Measurements from ENCODE around the gene NHLRC2. TPM values are rescaled to one million over a fixed set of nuclear protein-coding genes. Genes with fewer than 3 reads are reported as not detected.

The NHLRC2 gene
- total and polyA plus RNA-seq, 12 donors: 5.8 to 45.2 (median 24.9) TPM

- no peaks in the 10 kb centered on the region for H3K36me3 ChIP-seq (replicated peaks in 1 of 2)
- 91 to 98% (median 94%) methylated on average over 2 of the region's 2 CpGs for WGBS, 4 donors
Measured at GRCh38 chr10:113846036-113846435, 8.4 kb upstream of the NHLRC2 start.

GRCh38 chr10:113849140-113849803 lies 5.2 kb upstream of the NHLRC2 start:
- DNase-seq: no peak
- Histone ChIP-seq H3K36me3 (replicated peaks in 1 of 2) (no peaks in the 10 kb centered on the region), H3K9me3 (replicated peaks in 1 of 3) (no peaks in the 10 kb centered on the region), H3K27ac (no peak overlapping the region), H3K4me1 (replicated peaks in 1 of 2) (peaks cover 0 to 8% of the 10 kb centered on the region in 2 donors), H3K27me3 (no peaks in the 10 kb centered on the region), H3K4me3 (no peak overlapping the region)
- intact Hi-C loops (cut with DNase I): no loop called here
- TF ChIP-seq, protein P1, sequence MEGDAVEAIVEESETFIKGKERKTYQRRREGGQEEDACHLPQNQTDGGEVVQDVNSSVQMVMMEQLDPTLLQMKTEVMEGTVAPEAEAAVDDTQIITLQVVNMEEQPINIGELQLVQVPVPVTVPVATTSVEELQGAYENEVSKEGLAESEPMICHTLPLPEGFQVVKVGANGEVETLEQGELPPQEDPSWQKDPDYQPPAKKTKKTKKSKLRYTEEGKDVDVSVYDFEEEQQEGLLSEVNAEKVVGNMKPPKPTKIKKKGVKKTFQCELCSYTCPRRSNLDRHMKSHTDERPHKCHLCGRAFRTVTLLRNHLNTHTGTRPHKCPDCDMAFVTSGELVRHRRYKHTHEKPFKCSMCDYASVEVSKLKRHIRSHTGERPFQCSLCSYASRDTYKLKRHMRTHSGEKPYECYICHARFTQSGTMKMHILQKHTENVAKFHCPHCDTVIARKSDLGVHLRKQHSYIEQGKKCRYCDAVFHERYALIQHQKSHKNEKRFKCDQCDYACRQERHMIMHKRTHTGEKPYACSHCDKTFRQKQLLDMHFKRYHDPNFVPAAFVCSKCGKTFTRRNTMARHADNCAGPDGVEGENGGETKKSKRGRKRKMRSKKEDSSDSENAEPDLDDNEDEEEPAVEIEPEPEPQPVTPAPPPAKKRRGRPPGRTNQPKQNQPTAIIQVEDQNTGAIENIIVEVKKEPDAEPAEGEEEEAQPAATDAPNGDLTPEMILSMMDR (IDR thresholded peaks at IDR 0.05): no peak
- no peak for TF ChIP-seq POLR2A (IDR thresholded peaks at IDR 0.05)
- 92 to 98% (median 95%) methylated on average over 5 of the region's 5 CpGs for WGBS, 4 donors

More at GRCh38 chr10:113846036-113846435, 8.4 kb upstream of the NHLRC2 start:
- intact Hi-C loops (cut with DNase I): no loop called here
- no peaks in the 10 kb centered on the region for H3K4me1 ChIP-seq (replicated peaks in 1 of 2)
- H3K4me3 ChIP-seq: no peak overlapping the region
- no peaks in the 10 kb centered on the region for H3K27me3 ChIP-seq
- no peaks in the 10 kb centered on the region for H3K9me3 ChIP-seq (replicated peaks in 1 of 3)
- no peak overlapping the region for H3K27ac ChIP-seq
- TF ChIP-seq POLR2A (IDR thresholded peaks at IDR 0.05): no peak
- TF ChIP-seq, protein P1 (IDR thresholded peaks at IDR 0.05): no peak
- no peak for DNase-seq

GRCh38 chr10:113849946-113850345 lies 4.5 kb upstream of the NHLRC2 start:
- Histone ChIP-seq H3K9me3 (replicated peaks in 1 of 3) (no peaks in the 10 kb centered on the region), H3K36me3 (replicated peaks in 1 of 2) (no peaks in the 10 kb centered on the region), H3K4me3 (no peak overlapping the region), H3K4me1 (replicated peaks in 1 of 2) (peaks cover 0 to 8% of the 10 kb centered on the region in 2 donors), H3K27ac (no peak overlapping the region), H3K27me3 (no peaks in the 10 kb centered on the region)
- 93 to 97% (median 96%) methylated on average over 7 of the region's 7 CpGs for WGBS, 4 donors
- TF ChIP-seq POLR2A (IDR thresholded peaks at IDR 0.05): no peak
- TF ChIP-seq, protein P1 (IDR thresholded peaks at IDR 0.05): no peak
- intact Hi-C loops (cut with DNase I): no loop called here
- no peak for DNase-seq

DNA sequence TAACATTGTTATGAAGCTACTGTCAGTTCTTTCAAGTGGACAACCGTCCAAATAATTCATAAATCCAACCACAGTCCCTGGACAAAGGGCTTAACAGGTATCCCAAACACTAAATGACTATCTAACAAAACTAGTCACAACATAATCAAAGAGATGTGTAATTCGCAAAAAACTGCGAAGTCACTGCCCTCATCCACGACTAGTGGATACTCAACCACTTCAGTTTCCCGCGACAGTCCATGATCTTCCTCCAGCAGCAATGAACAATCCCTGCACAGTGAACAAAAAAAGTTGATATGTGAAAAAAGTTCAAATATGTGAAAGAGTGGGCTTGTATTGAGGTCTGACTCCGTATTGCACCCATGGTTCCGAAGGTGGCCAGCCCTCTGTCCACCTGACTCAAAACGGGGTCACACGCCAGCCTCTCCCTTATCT lies 866 bp upstream of the NHLRC2 start:
- WGBS, 4 donors: 19 to 30% (median 22%) methylated on average over 10 of the region's 10 CpGs
- TF ChIP-seq POLR2A (IDR thresholded peaks at IDR 0.05): no peak
- TF ChIP-seq, protein P1 (IDR thresholded peaks at IDR 0.05): no peak

More for the DNA sequence above, 866 bp upstream of the NHLRC2 start:
- H3K9me3 ChIP-seq (replicated peaks in 1 of 3): no peaks in the 10 kb centered on the region
- intact Hi-C loops (cut with DNase I): no loop called here
- no peak for DNase-seq
- peak overlapping the region; percentile 73 to 92 (median 76) for H3K4me3 ChIP-seq
- no peaks in the 10 kb centered on the region for H3K27me3 ChIP-seq
- H3K4me1 ChIP-seq (replicated peaks in 1 of 2): peaks cover 17 to 40% of the 10 kb centered on the region in 2 donors
- H3K27ac ChIP-seq: peak overlapping the region in 4 of 5 donors; percentile 84 to 94 (median 90)
- no peaks in the 10 kb centered on the region for H3K36me3 ChIP-seq (replicated peaks in 1 of 2)
